ENCODE data around the gene DYRK1A.

DYRK1A gene

DNA sequence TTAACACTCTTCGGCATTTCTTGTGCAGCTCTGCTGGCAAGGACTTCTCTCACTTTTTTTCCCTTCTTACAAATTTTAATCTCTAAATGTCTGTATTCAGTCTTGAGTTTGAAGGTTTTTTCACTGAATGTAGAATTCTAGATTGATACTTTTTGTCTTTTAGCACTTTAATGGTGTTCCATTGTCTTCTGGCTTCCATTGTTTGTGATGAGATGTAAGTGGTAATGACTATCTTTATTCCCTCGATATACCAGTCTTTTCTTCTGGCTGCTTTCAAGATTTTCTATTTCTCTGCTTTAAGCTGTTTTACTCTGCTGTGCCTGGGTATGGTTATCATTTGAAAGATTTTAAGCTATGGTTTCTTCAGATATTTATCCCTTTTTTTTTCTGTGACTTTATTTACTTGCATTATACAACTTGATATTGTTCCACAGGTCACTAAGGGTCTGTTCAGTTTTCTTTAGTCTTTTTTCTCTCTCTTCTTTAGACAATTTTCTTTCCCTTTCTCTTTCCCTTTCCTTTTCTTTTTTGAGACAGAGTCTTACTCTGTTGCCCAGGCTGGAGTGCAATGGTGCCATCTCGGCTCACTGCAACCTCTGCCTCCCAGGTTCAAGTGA lies 35.8 kb downstream of the DYRK1A start:
- TF ChIP-seq, protein P1, sequence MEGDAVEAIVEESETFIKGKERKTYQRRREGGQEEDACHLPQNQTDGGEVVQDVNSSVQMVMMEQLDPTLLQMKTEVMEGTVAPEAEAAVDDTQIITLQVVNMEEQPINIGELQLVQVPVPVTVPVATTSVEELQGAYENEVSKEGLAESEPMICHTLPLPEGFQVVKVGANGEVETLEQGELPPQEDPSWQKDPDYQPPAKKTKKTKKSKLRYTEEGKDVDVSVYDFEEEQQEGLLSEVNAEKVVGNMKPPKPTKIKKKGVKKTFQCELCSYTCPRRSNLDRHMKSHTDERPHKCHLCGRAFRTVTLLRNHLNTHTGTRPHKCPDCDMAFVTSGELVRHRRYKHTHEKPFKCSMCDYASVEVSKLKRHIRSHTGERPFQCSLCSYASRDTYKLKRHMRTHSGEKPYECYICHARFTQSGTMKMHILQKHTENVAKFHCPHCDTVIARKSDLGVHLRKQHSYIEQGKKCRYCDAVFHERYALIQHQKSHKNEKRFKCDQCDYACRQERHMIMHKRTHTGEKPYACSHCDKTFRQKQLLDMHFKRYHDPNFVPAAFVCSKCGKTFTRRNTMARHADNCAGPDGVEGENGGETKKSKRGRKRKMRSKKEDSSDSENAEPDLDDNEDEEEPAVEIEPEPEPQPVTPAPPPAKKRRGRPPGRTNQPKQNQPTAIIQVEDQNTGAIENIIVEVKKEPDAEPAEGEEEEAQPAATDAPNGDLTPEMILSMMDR (conservative IDR thresholded peaks at IDR 0.05): no peak

DNA sequence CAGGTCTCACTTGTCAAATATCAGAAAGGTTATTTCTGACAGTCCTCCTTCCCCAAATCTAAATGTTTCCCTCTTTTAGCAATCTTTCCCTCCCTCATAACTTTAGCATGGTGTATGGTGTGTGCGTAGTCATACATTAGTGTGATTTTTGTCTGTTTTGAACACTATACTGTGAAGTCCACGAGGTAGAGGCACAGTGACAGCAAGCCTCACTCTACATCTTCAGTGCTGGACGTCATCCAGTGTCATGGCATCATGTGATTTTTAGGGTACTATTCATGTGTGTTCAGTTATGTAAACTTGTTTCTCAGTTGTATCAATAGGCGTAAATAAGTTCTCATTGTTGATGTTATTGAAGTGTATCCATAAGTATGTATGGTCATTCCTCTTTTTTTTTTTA lies 39.1 kb downstream of the DYRK1A start:
- TF ChIP-seq, protein P1 (conservative IDR thresholded peaks at IDR 0.05): no peak
- H3K27ac ChIP-seq: no peak overlapping the region

More for the DNA sequence above, 35.8 kb downstream of the DYRK1A start:
- H3K27ac ChIP-seq: no peak overlapping the region

DNA sequence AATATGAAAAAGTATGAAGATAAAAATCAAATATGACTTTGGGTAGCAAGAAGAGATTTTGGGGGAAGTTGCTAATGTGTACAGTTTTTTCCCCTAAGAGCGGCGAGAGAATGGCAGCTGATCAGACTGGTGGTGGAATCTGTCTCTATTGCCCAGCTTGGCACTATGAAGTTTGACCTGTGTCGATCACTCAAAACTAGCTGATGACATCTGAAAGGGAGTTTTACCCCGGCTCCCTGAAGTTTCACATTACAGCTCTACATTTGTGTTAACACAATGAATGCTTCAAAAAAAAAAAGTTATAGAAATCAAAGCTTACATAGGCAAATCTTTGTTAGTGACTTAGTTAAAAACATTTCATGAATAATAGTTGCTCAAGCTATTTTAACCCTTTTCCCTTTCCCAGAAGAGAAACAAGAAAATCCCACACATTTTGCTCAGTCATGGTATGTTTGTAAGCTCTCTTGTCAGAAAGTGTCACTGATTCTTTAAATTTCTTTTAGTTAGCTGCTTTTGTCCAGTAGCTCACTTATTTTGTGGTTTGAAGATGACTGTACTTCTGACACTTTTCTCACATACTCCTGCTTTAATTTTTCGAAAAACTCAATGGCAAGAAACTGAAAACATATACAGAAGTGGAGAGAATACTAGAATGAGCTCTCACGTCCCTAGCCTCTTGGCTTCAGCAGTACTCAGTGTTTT lies 41.3 kb downstream of the DYRK1A start:
- H3K27ac ChIP-seq: no peak overlapping the region
- TF ChIP-seq, protein P1 (conservative IDR thresholded peaks at IDR 0.05): no peak

DNA sequence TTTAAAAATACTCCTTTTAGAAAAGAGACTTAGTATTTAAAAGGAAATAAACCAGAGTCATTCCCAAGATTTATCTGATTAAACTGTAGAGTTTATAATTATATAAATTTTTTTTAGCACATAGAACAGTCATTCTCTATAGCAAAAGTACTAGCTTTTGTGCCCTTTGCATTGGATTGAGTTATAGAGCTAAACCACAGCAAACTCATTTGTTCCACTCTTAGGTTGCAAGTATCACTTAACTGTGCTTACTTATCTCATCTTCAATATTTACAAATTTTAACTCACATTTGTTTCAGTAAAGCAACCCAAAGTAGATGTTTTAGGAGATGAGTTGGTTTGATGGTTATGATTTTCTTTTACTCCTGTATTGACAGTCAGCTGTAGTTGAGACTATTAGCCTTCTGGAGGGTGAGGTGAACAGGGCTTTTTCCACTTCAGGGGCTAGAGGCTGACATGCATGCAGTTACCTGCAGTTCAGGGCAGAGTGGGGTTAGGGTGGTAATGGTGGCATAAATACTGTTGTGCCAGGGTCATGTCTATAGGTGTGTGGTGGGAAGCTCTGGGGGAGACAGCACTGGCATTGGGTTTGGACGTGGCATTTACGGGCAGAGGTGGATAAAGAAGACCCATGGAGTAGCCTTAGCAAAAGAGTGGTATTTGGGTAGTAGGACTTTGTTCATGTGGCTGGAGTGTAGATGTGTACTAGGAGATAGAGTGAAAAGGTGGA lies 42.1 kb downstream of the DYRK1A start:
- TF ChIP-seq, protein P1 (conservative IDR thresholded peaks at IDR 0.05): no peak
- no peak overlapping the region for H3K27ac ChIP-seq

DNA sequence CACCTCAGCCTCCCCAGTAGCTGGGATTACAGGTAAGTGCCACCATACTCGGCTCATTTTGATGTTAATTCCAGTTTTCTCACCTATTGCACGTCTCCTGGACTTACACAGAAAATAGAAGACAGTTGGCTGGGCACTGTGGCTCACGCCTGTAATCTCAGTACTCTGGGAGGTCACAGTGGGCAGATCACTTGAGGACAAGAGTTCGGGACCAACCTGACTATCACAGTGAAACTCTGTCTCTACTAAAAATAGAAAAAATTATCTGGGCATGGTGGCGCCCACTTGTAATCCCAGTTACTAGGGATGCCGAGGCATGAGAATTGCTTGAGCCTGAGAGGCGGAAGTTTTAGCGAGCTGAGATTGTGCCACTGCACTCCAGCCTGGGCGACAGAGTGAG lies 44.1 kb downstream of the DYRK1A start:
- TF ChIP-seq, protein P1 (conservative IDR thresholded peaks at IDR 0.05): no peak
- no peak overlapping the region for H3K27ac ChIP-seq

DNA sequence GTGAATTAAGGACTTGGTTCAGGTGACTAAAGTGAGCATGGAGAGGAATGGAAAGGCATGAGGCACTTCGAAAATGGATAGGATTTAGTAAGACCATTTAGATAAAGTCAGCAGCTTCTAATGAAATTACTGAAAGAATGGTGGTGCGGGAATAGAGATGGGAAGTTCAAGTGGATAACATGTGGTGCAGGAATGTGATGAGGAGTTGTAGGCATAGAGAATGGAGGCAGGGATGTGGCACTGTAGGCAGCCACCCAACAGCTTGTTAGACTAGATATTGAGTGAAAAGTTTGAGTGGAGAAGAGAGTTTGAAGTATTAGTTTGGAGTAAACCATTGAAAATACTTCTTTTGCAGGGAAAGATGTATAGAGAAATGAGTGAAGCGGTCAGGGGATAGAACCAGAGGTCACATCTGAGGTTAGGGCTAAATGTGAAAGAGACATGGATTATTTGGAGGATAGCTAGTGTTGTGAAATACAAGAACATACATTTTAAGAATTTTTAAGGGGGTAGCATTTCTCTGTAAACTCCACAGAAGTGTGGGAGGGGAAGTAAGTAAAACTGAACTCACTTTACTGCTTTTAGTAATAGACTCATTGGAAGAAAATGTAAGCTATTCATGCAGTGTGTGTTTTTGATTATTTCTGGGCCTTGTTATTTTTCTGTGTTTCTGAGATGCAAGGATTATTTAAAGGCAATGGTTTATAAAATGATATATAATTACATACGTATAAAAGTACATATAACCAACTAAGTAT lies 46.2 kb downstream of the DYRK1A start:
- TF ChIP-seq, protein P1 (conservative IDR thresholded peaks at IDR 0.05): no peak
- no peak overlapping the region for H3K27ac ChIP-seq

Measured in VCaP (cell line).